ACC112 (cell line): ENCODE results near the gene TMEM63C.
"Not testable (repeated sequence)": the region's sequence is repeated elsewhere in the genome, so short reads cannot be mapped to it uniquely, and the experiment has no call there.

Source experiments
- H2AFZ ChIP-seq: fragments of 200-600 bp; sonication (generic); one replicate; pipeline ENCODE4 v1.6.0; 2017; ENCODE audit warnings: antibody characterized with exemption, low read length; ENCODE audit not compliant: unreplicated experiment
- H3K27ac ChIP-seq: fragments of 200-600 bp; sonication (generic); 2 replicates; pipeline ENCODE4 v1.5.1; 2014; ENCODE audit warnings: low read depth, mild to moderate bottlenecking, antibody characterized with exemption, low read length, moderate library complexity
- H3K27me3 ChIP-seq: fragments of 200-600 bp; sonication (generic); 2 replicates; pipeline ENCODE4 v1.6.1; 2014; ENCODE audit warnings: mild to moderate bottlenecking, antibody characterized with exemption, low read length, moderate library complexity, mixed read lengths; ENCODE audit not compliant: insufficient read depth
- H3K36me3 ChIP-seq: fragments of 200-600 bp; sonication (generic); 2 replicates; pipeline ENCODE4 v1.6.1; 2016; ENCODE audit warnings: mild to moderate bottlenecking, antibody characterized with exemption, low read length, moderate library complexity, mixed read lengths; ENCODE audit not compliant: insufficient read depth
- H3K4me1 ChIP-seq: fragments of 200-600 bp; sonication (generic); one replicate; pipeline ENCODE4 v1.6.1; 2016; ENCODE audit warnings: low read length, mixed read lengths; ENCODE audit not compliant: insufficient read depth, unreplicated experiment, control insufficient read depth
- H3K4me3 ChIP-seq: fragments of 200-600 bp; sonication (generic); 2 replicates; pipeline ENCODE4 v1.5.1; 2014; ENCODE audit warnings: mild to moderate bottlenecking, low read depth, low read length
- H3K79me2 ChIP-seq: fragments of 200-600 bp; sonication (generic); one replicate; pipeline ENCODE4 v1.6.0; 2016; ENCODE audit warnings: low read length; ENCODE audit not compliant: control insufficient read depth, unreplicated experiment, insufficient read depth

Gene TMEM63C

DNA sequence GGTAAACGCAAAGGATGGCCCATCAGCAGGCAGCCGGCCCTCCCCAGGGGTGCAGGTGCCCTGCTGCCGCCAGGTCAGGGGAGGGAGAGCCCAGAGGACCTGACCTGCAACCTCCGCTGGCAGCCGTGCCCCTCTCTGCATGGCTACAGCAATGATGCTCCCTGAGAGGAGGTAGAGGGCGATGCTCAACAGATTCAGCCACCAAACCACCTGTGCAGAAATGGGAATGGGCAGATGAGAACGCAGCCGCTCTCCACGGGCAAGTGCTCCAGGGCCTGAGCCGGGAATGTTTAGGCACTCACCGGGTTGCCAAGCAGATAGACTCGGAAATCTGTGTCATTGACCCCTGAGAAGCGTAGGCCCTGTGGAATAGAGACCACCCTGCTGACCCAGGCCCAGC lies 98.1 kb downstream of the TMEM63C start:
- Histone ChIP-seq H3K4me3 (no peak overlapping the region), H2AFZ (no peak overlapping the region), H3K36me3 (peaks cover 4% of the 10 kb centered on the region; the same call in 1 of the 2 replicates), H3K79me2 (no peaks in the 10 kb centered on the region), H3K4me1 (no peaks in the 10 kb centered on the region), H3K27ac (no peak overlapping the region), H3K27me3 (no peaks in the 10 kb centered on the region)

DNA sequence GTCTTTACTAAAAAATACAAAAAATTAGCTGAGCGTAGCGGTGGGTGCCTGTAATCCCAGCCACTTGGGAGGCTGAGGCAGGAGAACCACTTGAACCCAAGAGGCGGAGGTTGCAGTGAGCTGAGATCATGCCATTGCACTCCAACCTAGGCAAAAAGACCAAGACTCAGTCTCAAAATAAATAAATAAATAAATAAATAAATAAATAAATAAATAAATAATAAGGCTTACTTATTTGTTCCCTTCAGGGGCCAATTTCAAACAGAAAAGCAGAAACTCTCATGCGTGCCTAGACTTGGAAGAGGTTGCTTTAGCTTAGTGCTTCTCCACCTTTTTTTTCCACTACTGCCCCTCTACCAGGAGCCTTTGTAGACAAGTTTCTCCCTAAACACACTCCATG lies 99.3 kb downstream of the TMEM63C start:
- not testable (repeated sequence) for H3K4me1 ChIP-seq, H3K79me2 ChIP-seq, H3K27me3 ChIP-seq, H2AFZ ChIP-seq, H3K4me3 ChIP-seq, H3K36me3 ChIP-seq, H3K27ac ChIP-seq

DNA sequence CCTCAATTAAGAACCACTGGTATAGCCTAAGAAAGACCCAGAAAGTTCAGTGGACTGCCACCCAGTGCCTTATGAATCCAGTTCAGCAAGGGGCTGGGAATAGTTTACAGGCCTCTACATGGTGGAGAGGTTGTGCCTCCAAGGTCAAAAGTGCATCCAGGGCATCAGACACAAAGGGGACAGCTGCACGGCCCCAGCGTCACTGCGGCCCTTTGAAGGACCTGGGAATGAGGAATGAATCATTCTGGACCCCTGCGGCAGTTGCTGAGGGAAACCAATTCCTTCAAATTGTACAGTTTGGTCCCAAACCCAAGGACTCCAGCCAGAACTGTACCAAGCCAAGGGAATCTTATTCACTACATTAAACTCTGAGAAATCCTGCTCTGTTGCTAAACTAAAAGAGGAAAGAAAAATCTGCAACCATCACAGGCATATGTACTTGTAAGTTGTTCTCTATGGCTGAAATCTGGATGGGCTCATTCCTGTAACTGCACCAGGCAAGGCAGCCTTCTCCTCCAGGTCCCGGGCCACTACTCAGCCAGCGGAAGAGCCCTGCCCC lies 100.3 kb downstream of the TMEM63C start:
- Histone ChIP-seq H3K36me3 (peaks cover 10% of the 10 kb centered on the region; the same call in 1 of the 2 replicates), H3K79me2 (no peaks in the 10 kb centered on the region), H2AFZ (no peak overlapping the region)

DNA sequence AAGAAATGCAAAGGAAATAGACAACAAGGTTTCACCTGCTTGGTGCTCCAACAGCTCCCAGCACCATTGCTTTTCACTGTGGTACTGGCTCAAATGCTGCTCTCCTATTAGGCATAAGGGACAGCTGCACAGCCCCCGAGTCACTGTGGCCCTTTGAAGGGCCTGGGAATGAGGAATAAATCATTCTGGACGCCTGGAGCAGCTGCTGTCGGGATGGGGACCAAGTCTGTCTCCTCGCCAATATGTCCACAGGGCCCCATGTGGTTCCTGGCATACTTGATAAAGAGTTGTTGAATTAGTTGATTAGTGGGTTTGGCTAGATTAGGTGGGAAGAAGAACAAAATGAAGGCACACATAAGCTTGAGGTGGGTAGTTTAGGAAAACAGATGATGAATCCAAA lies 102.5 kb downstream of the TMEM63C start:
- Histone ChIP-seq H3K79me2 (no peaks in the 10 kb centered on the region), H2AFZ (no peak overlapping the region), H3K4me1 (no peaks in the 10 kb centered on the region), H3K27ac (no peak overlapping the region), H3K27me3 (no peaks in the 10 kb centered on the region), H3K4me3 (no peak overlapping the region), H3K36me3 (peaks cover 10% of the 10 kb centered on the region; the same call in 1 of the 2 replicates)

More for the DNA sequence above, 100.3 kb downstream of the TMEM63C start:
- H3K27ac ChIP-seq: no peak overlapping the region
- no peak overlapping the region for H3K4me3 ChIP-seq
- no peaks in the 10 kb centered on the region for H3K27me3 ChIP-seq
- H3K4me1 ChIP-seq: no peaks in the 10 kb centered on the region

DNA sequence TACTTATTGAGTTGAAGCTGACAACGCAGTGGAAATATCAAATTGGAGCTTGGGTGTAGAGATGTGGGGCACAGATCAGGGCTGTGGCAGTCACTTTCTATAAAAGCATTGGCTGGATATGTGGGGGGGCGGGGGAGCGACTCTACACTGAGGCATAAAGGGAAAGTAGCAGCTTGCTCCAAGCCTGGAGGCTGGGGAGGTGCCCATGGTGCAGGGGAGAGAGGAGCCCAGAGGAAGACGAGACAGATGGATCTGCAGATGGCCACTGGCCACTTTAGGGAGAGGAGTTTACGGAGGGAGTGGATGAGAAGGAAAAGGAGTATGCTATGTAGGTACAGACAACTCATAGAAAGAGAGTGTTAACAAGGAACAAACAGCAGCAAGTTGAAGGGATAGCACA lies 102.9 kb downstream of the TMEM63C start:
- Histone ChIP-seq H3K27me3 (no peaks in the 10 kb centered on the region), H3K79me2 (no peaks in the 10 kb centered on the region), H3K36me3 (peaks cover 10% of the 10 kb centered on the region; the same call in 1 of the 2 replicates), H3K4me1 (no peaks in the 10 kb centered on the region), H3K27ac (no peak overlapping the region), H2AFZ (no peak overlapping the region), H3K4me3 (no peak overlapping the region)

DNA sequence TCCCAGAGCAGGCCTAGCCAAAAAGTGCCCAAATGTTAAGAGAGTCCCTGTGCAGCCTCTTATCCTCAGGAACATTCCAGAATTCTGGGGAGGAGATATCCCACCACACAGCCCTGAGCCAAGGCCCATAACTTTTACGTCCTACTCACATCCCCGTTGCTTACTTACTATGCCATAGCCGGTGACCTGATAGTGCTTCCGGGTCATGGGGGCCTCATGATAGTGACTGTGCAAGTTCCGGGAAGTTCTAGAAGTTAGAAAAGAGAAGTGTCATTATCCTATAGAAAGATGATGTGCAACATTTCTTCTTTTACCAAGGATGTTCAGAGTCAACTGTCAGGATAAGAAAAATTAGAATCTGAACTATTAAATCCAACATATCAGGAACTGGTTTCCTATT lies 105.0 kb downstream of the TMEM63C start:
- Histone ChIP-seq H2AFZ (no peak overlapping the region), H3K79me2 (no peaks in the 10 kb centered on the region), H3K27ac (no peak overlapping the region), H3K4me3 (no peak overlapping the region), H3K36me3 (peaks cover 10% of the 10 kb centered on the region; the same call in 1 of the 2 replicates), H3K4me1 (no peaks in the 10 kb centered on the region), H3K27me3 (no peaks in the 10 kb centered on the region)

DNA sequence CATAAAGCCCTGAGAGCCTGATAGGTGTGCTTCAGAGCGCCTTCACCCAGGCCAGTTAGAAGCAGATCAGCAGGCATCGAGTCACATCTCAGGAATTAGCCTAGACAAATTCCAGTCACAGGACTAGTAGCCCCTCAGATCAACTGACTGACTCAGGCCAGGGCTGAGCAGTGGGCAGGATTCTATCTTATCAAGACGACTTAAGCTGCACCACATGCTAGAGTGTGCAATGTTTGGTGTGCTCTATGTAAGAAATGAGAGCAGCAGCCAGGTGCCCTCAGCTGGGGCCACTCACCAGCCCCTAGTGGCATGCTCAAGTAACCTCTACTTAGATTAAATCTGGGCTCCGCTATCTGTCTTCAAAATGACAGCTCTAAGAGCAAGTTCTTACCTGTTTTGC lies 109.1 kb downstream of the TMEM63C start:
- Histone ChIP-seq H3K27ac (no peak overlapping the region), H3K36me3 (peaks cover 9% of the 10 kb centered on the region; the same call in 1 of the 2 replicates), H3K27me3 (no peaks in the 10 kb centered on the region), H3K79me2 (no peaks in the 10 kb centered on the region), H3K4me3 (no peak overlapping the region), H3K4me1 (no peaks in the 10 kb centered on the region), H2AFZ (no peak overlapping the region)

DNA sequence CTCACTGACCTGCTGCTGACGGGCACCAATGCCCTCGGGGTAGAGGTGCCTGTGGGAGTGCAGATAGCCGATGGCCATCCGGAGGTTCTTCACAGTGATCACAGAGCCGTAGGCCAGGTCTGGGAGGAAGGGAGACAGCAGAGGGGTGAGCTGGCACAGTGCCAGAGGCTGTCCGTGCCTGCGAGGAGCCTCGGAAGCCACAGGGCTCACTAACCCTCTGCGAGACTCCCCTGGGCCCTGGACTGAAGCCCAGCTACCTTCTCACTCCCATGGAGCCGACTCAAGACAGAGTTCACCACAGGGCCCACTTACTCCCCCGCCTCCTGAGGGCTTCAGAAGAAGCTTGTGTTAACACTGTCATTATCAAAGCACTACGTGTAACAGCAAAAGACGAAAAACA lies 114.6 kb downstream of the TMEM63C start:
- H3K4me1 ChIP-seq: no peaks in the 10 kb centered on the region
- no peak overlapping the region for H3K4me3 ChIP-seq
- no peak overlapping the region for H2AFZ ChIP-seq
- no peaks in the 10 kb centered on the region for H3K79me2 ChIP-seq
- no peak overlapping the region for H3K27ac ChIP-seq
- H3K27me3 ChIP-seq: no peaks in the 10 kb centered on the region
- peaks cover 5% of the 10 kb centered on the region; the same call in 1 of the 2 replicates for H3K36me3 ChIP-seq

DNA sequence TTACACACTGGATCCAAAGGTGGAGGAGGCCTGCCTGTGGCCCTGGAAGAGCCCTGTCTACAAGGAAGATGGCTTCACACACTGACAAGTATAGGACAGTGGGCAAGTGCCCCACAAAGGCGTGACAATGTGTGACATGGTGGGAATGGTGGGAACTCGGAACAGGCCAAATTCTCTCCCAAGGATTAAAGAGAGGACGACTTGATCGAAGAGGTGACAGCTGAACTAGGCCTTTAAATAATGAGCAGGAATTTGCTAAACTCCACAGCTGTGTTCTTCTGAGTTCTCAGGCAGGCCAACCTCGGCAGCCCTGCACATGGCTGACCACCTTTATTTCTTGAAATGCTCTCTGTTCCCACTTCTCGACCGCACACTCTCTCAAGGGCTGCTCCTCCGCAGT lies 115.3 kb downstream of the TMEM63C start:
- peaks cover 5% of the 10 kb centered on the region; the same call in 1 of the 2 replicates for H3K36me3 ChIP-seq
- H3K4me1 ChIP-seq: no peaks in the 10 kb centered on the region
- H3K27ac ChIP-seq: no peak overlapping the region

DNA sequence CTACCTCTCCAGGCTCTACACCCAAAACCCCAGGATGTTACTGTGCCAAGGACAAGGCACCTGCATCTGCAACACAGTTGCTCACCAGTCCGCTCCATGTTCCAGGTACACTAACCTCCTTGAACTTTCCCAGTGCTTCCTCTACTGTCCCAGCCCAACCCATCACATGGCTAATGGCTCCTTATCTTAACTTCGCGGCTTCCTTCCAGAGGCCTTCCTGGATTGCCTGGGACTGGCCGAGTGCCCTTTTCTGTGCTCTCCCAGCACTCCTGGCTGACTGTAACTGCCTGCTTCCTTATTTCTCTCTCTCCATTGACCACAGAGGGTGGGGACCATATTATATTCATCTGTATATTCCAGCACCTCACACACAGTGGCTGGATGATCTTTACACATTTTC lies 118.2 kb downstream of the TMEM63C start:
- H3K27ac ChIP-seq: no peak overlapping the region
- H3K27me3 ChIP-seq: no peaks in the 10 kb centered on the region
- peaks cover 26% of the 10 kb centered on the region for H3K4me1 ChIP-seq
- no peaks in the 10 kb centered on the region for H3K79me2 ChIP-seq
- no peak overlapping the region for H3K4me3 ChIP-seq
- no peak overlapping the region for H2AFZ ChIP-seq
- H3K36me3 ChIP-seq: no peaks in the 10 kb centered on the region

More for the DNA sequence above, 115.3 kb downstream of the TMEM63C start:
- no peak overlapping the region for H3K4me3 ChIP-seq
- no peaks in the 10 kb centered on the region for H3K27me3 ChIP-seq
- no peaks in the 10 kb centered on the region for H3K79me2 ChIP-seq
- no peak overlapping the region for H2AFZ ChIP-seq

DNA sequence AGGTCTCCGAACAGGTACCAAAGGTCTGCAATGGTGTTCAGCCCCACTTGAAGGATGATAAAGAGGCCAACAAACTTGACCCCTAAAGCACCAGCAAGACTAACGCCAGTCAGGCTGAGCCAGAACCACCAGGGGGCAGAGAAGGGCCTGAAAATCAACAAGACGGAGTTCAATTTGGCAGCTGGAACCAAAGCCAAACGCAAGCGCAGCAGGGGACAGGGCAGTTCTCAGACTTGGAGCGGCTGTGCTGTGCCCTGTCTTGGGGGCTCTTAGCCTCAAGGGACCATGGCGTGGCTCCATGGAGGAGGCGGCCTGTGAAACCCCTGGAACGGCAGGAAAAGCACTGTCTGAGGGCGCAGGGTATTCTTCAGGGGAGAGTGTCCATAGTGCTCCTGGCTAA lies 119.5 kb downstream of the TMEM63C start:
- H3K27ac ChIP-seq: no peak overlapping the region
- no peaks in the 10 kb centered on the region for H3K79me2 ChIP-seq
- H3K36me3 ChIP-seq: peaks cover 6% of the 10 kb centered on the region; the same call in 1 of the 2 replicates
- no peak overlapping the region for H3K4me3 ChIP-seq
- no peaks in the 10 kb centered on the region for H3K27me3 ChIP-seq
- H3K4me1 ChIP-seq: peaks cover 27% of the 10 kb centered on the region
- H2AFZ ChIP-seq: no peak overlapping the region
